ENCODE data around the gene ELMOD1.

The ELMOD1 gene

GRCh38 chr11:107651672-107652071 is 60.7 kb downstream of the ELMOD1 start:
- DNase-seq: no peak

- DNase-seq: no peak
Observed at GRCh38 chr11:107653076-107653475, 62.1 kb downstream of the ELMOD1 start.

GRCh38 chr11:107655602-107656001 is 64.7 kb downstream of the ELMOD1 start:
- no peak for DNase-seq

GRCh38 chr11:107659310-107659709 is 68.4 kb downstream of the ELMOD1 start:
- DNase-seq: no peak

GRCh38 chr11:107660066-107660465 is 69.1 kb downstream of the ELMOD1 start:
- DNase-seq: no peak

GRCh38 chr11:107661656-107662055 is 70.7 kb downstream of the ELMOD1 start:
- no peak for DNase-seq

- no peak for DNase-seq
Observed at GRCh38 chr11:107665018-107665417, 74.1 kb downstream of the ELMOD1 start.

GRCh38 chr11:107666911-107667613 is 76.1 kb downstream of the ELMOD1 start:
- DNase-seq: no peak

- no peak for DNase-seq
Observed at GRCh38 chr11:107669191-107669740, 78.3 kb downstream of the ELMOD1 start.

- DNase-seq: no peak
Observed at GRCh38 chr11:107669893-107670601, 79.1 kb downstream of the ELMOD1 start.

GRCh38 chr11:107675902-107676301 is 85.0 kb downstream of the ELMOD1 start:
- DNase-seq: no peak

- DNase-seq: no peak
Observed at GRCh38 chr11:107676336-107677057, 85.5 kb downstream of the ELMOD1 start.

GRCh38 chr11:107677924-107678631 is 87.1 kb downstream of the ELMOD1 start:
- DNase-seq: no peak

GRCh38 chr11:107678632-107678971 is 87.7 kb downstream of the ELMOD1 start:
- DNase-seq: no peak

GRCh38 chr11:107679255-107680024 is 88.5 kb downstream of the ELMOD1 start:
- DNase-seq: no peak

- no peak for DNase-seq
Observed at GRCh38 chr11:107682171-107682570, 91.2 kb downstream of the ELMOD1 start.

GRCh38 chr11:107682572-107682971 is 91.6 kb downstream of the ELMOD1 start:
- DNase-seq: no peak

GRCh38 chr11:107683061-107683460 is 92.1 kb downstream of the ELMOD1 start:
- no peak for DNase-seq

- DNase-seq: no peak
Observed at GRCh38 chr11:107683807-107684206, 92.9 kb downstream of the ELMOD1 start.

- DNase-seq: no peak
Observed at GRCh38 chr11:107688322-107688918, 97.5 kb downstream of the ELMOD1 start.

GRCh38 chr11:107689317-107690202 is 98.6 kb downstream of the ELMOD1 start:
- DNase-seq: no peak
